Suprapubic skin (tissue), 4 donors: ENCODE measurements around the gene ACSS1. TPM values are rescaled to one million over a fixed set of nuclear protein-coding genes. Genes with fewer than 3 reads are reported as not detected.

Source experiments
- DNase-seq, 2 donors: peaks; one replicate each; pipeline ENCODE4 v3.0.0-alpha.2; 2019; ENCODE audit warnings: low spot score in 2 of 2
- H3K27ac ChIP-seq: fragments of 200-600 bp; sonication (generic); one replicate; pipeline ENCODE4 v1.5.1; 2019
- H3K27me3 ChIP-seq: fragments of 200-600 bp; sonication (generic); one replicate; pipeline ENCODE4 v1.5.1; 2019
- H3K36me3 ChIP-seq: fragments of 200-600 bp; sonication (generic); one replicate; pipeline ENCODE4 v1.5.1; 2019
- H3K4me1 ChIP-seq: fragments of 200-600 bp; sonication (generic); one replicate; pipeline ENCODE4 v1.5.1; 2019
- H3K4me3 ChIP-seq: fragments of 200-600 bp; sonication (generic); one replicate; pipeline ENCODE4 v1.5.1; 2019; ENCODE audit warnings: mild to moderate bottlenecking
- H3K9me3 ChIP-seq: fragments of 200-600 bp; sonication (generic); one replicate; pipeline ENCODE4 v1.5.1; 2019
- EP300 ChIP-seq: sonication (generic); formaldehyde crosslinking; IDR thresholded peaks from one replicate; pipeline ENCODE4 v1.6.1; 2017; ENCODE audit warnings: antibody characterized with exemption
- POLR2A ChIP-seq, 2 donors: fragments of 450-650 bp; IDR thresholded peaks; one replicate each; pipeline ENCODE4 v1.6.1; 2017; ENCODE audit warnings: antibody characterized with exemption in 2 of 2, mild to moderate bottlenecking in 2 of 2, moderate library complexity in 2 of 2
- POLR2AphosphoS5 ChIP-seq, 3 donors: sonication (generic); formaldehyde crosslinking; IDR thresholded peaks; one replicate each; pipeline ENCODE4 v1.6.1; 2017; ENCODE audit warnings: antibody characterized with exemption in 3 of 3
- WGBS: methylation state at CpG from one replicate; pipeline ENCODE4 v1.1.5; 2018; 5-methylcytosine and 5-hydroxymethylcytosine counted together
- total RNA-seq, 4 donors: library from RNA; depleted of rRNA; stranded (reverse); fragments of >200 nt; gene quantifications; one replicate each; pipeline ENCODE4 v1.1.0, GENCODE V29; 2016
- TF ChIP-seq, protein P1 (sequence below), 2 donors: fragments of 200-600 bp in 1 of 2; fragments of 450-650 bp in 1 of 2; sonication (generic) in 1 of 2; IDR thresholded peaks; one replicate each; pipeline ENCODE4 v1.5.1; 2016 to 2019; ENCODE audit warnings: antibody characterized with exemption in 2 of 2, mild to moderate bottlenecking in 1 of 2, moderate library complexity in 1 of 2

Gene ACSS1
- total RNA-seq, 4 donors from 2014 or later = 29.0 to 80.0 (median 47.6) TPM

DNA sequence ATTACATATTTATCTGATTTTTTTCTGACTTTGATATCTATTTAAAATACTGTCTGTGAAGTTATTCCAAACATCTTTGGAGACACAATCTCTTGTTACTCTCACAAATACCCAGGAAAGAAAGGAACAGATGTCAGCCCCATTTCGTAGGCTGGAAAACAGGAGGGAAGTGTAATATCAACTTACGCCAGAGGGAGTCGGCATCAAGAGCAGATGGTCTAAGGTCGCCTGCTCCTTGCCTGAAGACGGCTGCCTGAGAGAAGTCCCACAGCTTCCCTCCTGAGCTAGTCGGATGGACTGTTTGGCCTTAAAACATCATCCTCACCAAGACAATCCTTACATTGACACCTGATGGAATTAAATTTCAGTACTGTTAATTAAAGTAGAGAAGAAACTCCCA, 95.4 kb downstream of the ACSS1 start:
- no peaks in the 10 kb centered on the region for H3K4me1 ChIP-seq
- no peak overlapping the region for H3K27ac ChIP-seq
- H3K27me3 ChIP-seq = no peaks in the 10 kb centered on the region
- H3K4me3 ChIP-seq = no peak overlapping the region
- H3K9me3 ChIP-seq = no peaks in the 10 kb centered on the region
- H3K36me3 ChIP-seq = peaks cover 97% of the 10 kb centered on the region
- 93% methylated on average over 6 of the region's 6 CpGs for WGBS
- TF ChIP-seq POLR2AphosphoS5 (IDR thresholded peaks at IDR 0.05) (no peak), EP300 (no peak), POLR2A (IDR thresholded peaks at IDR 0.05) (no peak)
- TF ChIP-seq, protein P1, sequence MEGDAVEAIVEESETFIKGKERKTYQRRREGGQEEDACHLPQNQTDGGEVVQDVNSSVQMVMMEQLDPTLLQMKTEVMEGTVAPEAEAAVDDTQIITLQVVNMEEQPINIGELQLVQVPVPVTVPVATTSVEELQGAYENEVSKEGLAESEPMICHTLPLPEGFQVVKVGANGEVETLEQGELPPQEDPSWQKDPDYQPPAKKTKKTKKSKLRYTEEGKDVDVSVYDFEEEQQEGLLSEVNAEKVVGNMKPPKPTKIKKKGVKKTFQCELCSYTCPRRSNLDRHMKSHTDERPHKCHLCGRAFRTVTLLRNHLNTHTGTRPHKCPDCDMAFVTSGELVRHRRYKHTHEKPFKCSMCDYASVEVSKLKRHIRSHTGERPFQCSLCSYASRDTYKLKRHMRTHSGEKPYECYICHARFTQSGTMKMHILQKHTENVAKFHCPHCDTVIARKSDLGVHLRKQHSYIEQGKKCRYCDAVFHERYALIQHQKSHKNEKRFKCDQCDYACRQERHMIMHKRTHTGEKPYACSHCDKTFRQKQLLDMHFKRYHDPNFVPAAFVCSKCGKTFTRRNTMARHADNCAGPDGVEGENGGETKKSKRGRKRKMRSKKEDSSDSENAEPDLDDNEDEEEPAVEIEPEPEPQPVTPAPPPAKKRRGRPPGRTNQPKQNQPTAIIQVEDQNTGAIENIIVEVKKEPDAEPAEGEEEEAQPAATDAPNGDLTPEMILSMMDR (IDR thresholded peaks at IDR 0.05) = no peak
- DNase-seq = no peak

DNA sequence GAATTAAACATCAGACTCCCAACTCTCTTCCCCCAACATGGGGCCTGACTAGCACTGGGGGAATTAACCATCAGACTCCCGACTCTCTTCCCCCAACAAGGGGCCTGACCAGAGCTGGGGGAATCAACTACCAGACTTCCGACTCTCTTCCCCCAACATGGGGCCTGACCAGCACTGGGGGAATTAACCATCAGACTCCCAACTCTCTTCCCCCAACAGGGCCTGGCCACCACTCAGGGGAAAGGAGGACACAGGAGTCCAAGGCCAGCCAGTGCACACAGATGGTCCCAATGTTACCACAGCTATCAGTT, 95.8 kb downstream of the ACSS1 start:
- no peak overlapping the region for H3K4me3 ChIP-seq
- H3K36me3 ChIP-seq = peaks cover 97% of the 10 kb centered on the region
- TF ChIP-seq EP300 = no peak
- DNase-seq = no peak
- 94% methylated on average over 2 of the region's 2 CpGs for WGBS
- no peaks in the 10 kb centered on the region for H3K27me3 ChIP-seq
- no peaks in the 10 kb centered on the region for H3K4me1 ChIP-seq
- no peak overlapping the region for H3K27ac ChIP-seq
- H3K9me3 ChIP-seq = no peaks in the 10 kb centered on the region

DNA sequence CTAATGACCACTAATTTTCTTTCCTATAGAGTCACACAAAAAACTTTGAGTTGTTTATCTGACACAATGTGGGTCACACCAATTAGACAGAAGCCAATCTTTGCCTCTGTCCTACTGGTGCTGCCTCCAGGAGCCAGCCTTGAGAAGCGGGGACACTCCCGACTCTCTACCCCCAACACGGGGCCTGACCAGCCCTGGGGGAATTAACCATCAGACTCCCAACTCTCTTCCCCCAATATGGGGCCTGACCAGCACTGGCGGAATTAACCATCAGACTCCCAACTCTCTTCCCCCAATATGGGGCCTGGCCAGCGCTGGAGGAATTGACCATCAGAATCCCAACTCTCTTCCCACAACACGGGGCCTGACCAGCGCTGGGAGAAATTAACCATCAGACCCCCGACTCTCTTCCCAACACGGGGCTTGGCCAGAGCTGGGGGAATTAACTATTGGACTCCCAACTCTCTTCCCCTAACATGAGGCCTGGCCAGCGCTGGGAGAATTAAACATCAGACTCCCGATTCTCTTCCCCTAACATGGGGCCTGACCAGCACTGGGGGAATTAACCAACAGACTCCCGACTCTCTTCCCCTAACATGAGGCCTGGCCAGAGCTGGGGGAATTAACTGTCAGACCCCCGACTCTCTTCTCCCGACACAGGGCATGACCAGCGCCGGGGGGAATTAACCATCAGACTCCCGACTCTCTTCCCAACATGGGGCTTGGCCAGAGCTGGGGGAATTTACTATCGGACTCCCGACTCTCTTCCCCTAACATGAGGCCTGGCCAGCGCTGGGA, 96.4 kb downstream of the ACSS1 start:
- Histone ChIP-seq H3K9me3 (no peaks in the 10 kb centered on the region), H3K4me3 (no peak overlapping the region), H3K36me3 (peaks cover 94% of the 10 kb centered on the region), H3K27me3 (no peaks in the 10 kb centered on the region), H3K27ac (peak overlapping the region; percentile 56), H3K4me1 (no peaks in the 10 kb centered on the region)
- no peak for DNase-seq
- TF ChIP-seq, protein P1 (IDR thresholded peaks at IDR 0.05) = no peak
- no peak for TF ChIP-seq EP300
- TF ChIP-seq POLR2A (IDR thresholded peaks at IDR 0.05) = no peak
- no peak for TF ChIP-seq POLR2AphosphoS5 (IDR thresholded peaks at IDR 0.05)
- WGBS = 86% methylated on average over 20 of the region's 20 CpGs

DNA sequence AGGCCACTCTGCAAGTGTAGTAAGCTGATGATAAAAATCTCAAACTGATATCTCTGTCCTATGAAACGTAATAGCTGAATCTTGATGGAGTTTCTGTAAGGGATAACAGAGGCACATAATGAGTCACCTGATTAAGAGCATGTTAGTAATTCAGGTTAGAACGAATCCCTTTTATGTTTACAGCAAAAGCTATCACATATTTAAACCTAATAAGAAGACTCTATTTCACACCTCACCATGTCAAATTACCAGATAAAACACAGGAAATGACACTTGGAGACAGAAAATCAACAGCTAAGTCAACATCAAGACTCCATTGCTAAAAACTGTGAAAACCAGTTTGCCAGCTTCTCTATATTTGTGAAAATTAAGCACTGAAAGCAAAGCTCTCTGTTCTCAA, 97.1 kb downstream of the ACSS1 start:
- Histone ChIP-seq H3K36me3 (peaks cover 93% of the 10 kb centered on the region), H3K27ac (peak overlapping the region; percentile 56), H3K4me3 (no peak overlapping the region), H3K27me3 (no peaks in the 10 kb centered on the region), H3K9me3 (no peaks in the 10 kb centered on the region), H3K4me1 (no peaks in the 10 kb centered on the region)
- 46% methylated on average over 2 of the region's 2 CpGs for WGBS
- TF ChIP-seq POLR2A (IDR thresholded peaks at IDR 0.05) = no peak
- TF ChIP-seq POLR2AphosphoS5 (IDR thresholded peaks at IDR 0.05) = no peak
- TF ChIP-seq, protein P1 (IDR thresholded peaks at IDR 0.05) = no peak
- TF ChIP-seq EP300 = no peak
- no peak for DNase-seq

- TF ChIP-seq, protein P1 (IDR thresholded peaks at IDR 0.05) = no peak
- TF ChIP-seq EP300 (no peak), POLR2A (IDR thresholded peaks at IDR 0.05) (no peak), POLR2AphosphoS5 (IDR thresholded peaks at IDR 0.05) (no peak)
- Histone ChIP-seq H3K36me3 (peaks cover 88% of the 10 kb centered on the region), H3K4me3 (no peak overlapping the region), H3K27me3 (no peaks in the 10 kb centered on the region), H3K9me3 (no peaks in the 10 kb centered on the region), H3K4me1 (no peaks in the 10 kb centered on the region), H3K27ac (no peak overlapping the region)
- DNase-seq = no peak
- 85% methylated on average over 10 of the region's 10 CpGs for WGBS
These were observed 97.6 kb downstream of the ACSS1 start for GRCh38 chr20:24960302-24960801.
